Activated CD4-positive, alpha-beta T cell treated with anti-CD3 and anti-CD28 coated beads, Interleukin-2, amount 50 U/mL, for 24 hours (primary cell): ENCODE data around the gene RAB20.
"Not testable (repeated sequence)": the region's sequence is repeated elsewhere in the genome, so short reads cannot be mapped to it uniquely, and the experiment has no call there.

Source experiments
- DNase-seq, 2 donors: peaks; one replicate each; pipeline ENCODE4 v3.0.0-alpha.2; 2020; ENCODE audit warnings: low read depth in 1 of 2, low spot score in 1 of 2

Gene RAB20

DNA sequence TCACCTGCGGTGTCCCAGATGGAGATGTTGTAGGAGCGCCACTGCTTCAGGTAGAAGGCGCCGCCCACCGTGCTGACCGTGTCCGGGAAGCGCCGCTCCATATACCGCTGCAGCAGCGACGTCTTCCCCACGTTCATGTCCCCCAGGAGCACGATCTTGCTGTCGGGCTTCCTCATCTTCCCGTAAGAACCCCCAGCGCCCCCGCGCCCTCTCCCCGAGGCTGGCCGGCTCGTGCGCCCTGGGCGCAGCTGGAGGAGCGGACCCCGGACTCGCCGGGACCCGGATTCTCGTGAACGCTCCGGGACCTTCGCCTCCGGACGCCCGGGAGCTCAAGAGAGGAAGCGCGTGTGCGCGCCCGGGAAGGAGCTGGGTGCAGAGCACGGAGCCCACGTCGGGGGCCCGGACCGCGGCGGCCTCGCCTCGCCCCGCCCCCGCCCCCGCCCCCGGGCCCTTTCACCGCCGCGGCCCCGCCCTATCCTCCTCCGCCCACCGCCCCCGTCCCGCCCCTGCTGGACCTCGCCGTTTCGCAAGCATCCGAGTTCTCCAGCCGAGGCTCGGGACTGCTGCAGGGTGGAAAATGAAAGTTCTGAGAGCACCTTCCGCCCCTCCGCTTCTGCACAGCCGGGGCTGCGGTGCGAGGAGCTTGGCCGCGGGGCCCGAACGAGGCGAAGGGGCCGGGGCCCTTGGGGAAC is at the start of gene RAB20:
Gene RAB20 (minus strand): TSS at position 379 of the 692 bp plus-strand sequence. CDS start 203 bp downstream, at position 176.
- DNase-seq, result peak; percentile 16 to 25

- DNase-seq, result no peak
These were observed 49.6 kb upstream of the RAB20 start for GRCh38 chr13:110610955-110611595.

GRCh38 chr13:110607675-110608224 is 46.2 kb upstream of the RAB20 start:
- DNase-seq, result no peak

- not testable (repeated sequence) for DNase-seq
These were observed 44.8 kb upstream of the RAB20 start for GRCh38 chr13:110606281-110606680.

GRCh38 chr13:110605132-110605531 is 43.6 kb upstream of the RAB20 start:
- DNase-seq, result no peak

DNA sequence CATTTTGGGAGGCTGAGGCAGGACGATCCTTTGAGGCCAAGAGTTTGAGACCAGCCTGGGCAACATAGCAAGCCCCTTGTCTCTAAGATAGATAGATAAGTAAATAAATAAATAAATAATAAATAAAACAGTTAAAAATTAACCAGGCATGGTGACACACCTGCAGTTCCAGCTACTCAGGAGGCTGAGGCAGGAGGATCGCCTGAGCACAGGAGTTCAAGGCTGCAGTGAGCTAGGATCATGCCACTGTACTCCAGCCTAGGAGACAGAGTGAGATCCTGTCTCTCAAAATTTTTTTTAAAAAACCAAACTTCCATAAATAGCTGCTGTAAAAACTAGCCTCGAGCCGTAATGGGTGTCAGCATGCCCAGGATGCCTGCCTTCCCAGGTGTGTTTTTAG is 39.5 kb upstream of the RAB20 start:
- DNase-seq, result no peak

DNA sequence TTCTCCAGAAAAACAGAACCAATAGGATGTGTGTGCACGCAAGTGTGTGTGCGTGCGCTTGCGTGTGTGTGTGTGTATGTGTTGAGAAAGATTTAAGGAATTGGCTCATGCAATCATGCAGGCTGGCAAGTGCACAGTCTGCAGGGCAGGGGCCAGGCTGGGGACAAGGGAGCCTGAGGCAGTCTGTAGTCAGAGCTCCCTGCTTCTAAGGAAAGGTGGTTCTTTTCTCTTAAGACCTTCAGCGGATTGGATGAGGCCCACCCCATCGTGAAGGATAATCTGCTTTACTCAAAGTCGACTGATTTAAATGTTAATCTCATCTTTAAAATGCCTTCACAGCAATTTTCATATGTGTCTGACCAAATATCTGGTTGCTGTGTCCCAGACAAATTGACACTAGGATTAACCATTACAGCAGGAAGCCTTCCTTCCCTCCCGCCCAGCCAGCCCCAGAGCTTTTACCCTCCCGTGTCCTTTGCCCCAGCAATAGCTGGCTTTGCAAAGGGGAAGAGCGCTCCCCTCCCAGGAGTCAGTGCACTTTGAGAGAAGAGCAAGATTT is 38.8 kb upstream of the RAB20 start:
- no peak for DNase-seq

GRCh38 chr13:110597041-110597689 is 35.6 kb upstream of the RAB20 start:
- DNase-seq, result no peak

- no peak for DNase-seq
These were observed 32.1 kb upstream of the RAB20 start for GRCh38 chr13:110593430-110594130.

DNA sequence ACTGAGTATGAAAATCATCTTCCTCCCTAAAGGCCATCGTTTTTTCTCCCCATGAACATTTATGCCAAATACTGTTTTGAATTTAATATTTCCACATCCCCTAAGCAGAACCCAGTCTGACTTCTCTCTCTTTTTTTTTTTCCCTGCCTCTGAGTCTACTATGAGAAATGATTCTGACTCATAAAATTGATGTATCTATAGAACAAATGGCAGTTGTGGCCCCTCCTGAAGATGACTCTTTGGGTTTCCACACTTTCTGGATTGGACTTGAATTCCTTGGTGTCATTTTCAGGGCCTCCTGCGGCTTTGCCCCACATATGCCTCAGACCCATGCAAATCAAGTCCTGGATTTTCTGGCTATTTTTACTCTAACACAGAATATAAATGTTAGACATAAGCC is 31.1 kb upstream of the RAB20 start:
- DNase-seq, result no peak

GRCh38 chr13:110590577-110590976 is 29.1 kb upstream of the RAB20 start:
- no peak for DNase-seq

DNA sequence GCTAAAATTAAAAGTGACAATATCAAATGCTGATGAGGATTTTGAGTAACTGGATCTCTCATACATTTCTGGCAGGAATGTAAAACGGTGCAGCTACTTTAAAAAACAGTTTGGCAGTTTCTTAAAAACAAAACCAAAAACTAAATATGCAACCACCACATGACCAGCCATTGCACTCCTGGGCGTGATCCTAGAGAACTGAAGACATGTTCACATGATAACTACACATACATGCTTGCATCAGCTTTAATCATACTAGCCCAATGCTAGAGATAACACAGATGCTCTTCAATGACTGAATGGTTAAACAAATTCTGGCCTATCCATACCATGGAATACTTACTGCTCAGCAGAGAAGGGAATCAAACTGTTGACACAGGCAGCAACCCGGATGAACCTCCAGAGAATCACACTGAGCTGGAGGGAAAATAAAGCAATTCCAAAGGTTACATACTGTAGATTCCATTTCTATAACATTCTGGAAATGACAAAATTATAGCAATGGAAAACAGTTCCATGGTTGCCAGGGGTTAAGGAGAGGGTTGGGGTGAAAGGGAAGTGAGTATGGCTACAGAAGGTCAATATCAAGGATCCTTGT is 28.4 kb upstream of the RAB20 start:
- no peak for DNase-seq

DNA sequence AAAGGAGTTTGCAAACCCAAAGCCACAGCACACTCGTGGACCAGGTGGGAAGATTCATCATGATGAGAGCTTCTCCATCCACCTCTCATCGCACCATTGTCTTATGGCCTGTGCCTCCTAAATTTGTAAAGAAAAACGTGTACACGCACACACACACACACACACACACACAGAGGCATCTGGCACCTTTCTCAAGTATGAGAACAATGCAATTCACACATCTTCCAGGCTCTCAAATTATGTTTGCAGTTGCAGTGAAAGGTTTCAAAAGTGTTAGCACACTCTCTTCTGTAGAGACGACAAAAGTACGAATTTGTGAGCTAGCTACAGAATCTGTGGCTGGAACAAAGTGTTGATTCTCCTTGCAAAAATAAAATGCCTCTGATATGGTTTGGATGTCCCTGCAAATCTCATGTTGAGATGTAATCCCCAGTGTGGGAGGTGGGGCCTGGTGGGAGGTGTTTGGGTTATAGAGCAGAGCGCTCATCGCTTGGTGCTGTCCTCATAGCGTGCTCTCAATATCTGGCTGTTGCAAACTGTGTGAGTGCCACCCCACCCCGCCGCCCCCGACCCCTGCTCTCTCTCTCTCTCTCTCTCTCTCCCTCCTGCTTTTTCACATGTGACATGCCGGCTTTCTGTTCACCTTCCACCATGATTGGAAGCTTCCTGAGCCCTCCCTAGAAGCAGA is 21.8 kb upstream of the RAB20 start:
- DNase-seq, result no peak

DNA sequence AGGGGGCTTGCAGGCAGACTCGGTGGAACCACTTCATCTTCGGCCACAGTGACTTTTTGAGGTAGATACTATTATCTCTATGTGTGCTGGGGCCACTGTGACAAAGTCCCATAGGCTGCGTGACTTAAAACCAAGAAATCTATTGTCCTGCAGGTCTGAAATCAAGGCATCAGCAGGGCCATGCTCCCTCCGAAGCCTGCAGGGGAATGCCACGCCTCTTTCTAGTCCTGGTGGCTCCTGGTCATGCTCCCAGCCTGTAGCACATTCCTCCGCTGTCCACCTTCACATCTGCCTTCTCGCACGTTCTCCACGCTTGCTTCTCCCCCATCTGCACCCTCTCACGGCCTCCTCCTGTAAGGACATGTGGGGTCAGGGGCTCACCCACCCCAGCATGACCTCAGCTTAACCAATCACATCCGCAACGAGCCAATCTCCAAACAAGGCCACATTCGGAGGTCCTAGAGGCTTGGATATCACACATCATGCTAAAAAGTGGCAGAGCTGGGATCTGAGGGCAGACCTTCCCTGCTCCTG is 21.0 kb upstream of the RAB20 start:
- no peak for DNase-seq

DNA sequence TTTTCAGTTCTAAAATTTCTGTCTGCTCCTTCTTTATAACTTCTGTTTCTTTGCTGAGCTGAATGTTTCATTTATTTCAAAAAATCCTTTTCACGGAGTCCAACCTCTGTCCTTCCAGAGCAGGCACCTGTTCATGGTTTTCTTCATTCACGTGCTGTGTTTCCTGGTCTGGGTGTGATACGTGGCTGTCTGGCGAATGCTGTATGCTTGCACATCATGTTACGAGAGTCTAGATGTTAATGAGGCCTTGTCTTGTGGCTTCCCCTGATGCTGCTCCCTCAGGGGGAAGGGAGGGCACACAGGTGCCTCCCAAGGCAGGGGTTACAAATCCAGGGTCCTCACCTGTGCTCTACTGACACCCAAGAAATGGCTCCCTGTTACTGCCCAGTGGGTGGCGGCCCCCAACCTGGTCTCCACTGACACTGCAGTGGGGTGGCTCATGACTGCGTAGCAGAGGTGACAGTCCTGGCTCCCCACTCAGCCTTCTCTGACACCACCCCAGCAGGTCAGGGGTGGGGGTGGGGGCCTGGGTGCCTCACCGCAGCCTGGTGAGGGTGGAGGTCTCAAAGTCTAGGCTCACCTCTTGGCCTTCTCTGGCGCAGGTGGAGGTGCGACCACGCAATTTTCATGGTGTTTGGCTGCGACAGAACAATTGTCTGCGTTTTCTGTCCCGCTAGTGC is 20.1 kb upstream of the RAB20 start:
- no peak for DNase-seq

GRCh38 chr13:110580800-110581199 is 19.3 kb upstream of the RAB20 start:
- no peak for DNase-seq

DNA sequence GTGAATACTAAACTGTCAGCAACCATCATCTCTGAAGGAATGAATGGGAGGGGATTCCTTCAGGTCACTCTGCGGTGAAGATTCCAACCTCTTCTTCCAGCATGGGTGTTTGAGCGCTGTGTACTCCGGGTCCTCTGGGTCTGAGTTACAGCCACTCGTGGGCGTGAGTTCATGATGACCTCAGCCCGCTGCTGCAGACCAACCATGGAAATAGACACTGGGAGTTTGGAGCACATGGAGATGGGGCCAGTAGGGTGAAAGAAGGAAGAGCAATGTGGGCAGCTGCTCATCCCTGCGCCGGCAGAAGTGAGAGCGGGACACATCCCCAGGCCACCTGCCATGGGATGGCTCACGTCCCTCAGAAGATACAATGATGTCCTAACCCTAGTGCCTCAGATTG is 16.8 kb upstream of the RAB20 start:
- no peak for DNase-seq

GRCh38 chr13:110576736-110577476 is 15.4 kb upstream of the RAB20 start:
- DNase-seq, result no peak

GRCh38 chr13:110576070-110576394 is 14.5 kb upstream of the RAB20 start:
- DNase-seq, result no peak
